MCF 10A (cell line): ENCODE results near the gene TMEM201. TPM values are rescaled to one million over a fixed set of nuclear protein-coding genes. Genes with fewer than 3 reads are reported as not detected.
"Not testable (repeated sequence)": the region's sequence is repeated elsewhere in the genome, so short reads cannot be mapped to it uniquely, and the experiment has no call there.

Source experiments
- BruUV-seq: library from RNA; stranded (reverse); fragments of 400-500 nt; replicated peaks from 2 replicates; lab custom pipeline; 2021; lab: Mats Ljungman, UMichigan
- CTCF ChIA-PET: fragments of 300-600 bp; sonication (Branson Sonifier 250); formaldehyde crosslinking; extraction: SDS; loops from one replicate; lab custom pipeline; 2021; ENCODE audit warnings: antibody characterized with exemption, inconsistent platforms; lab: Yijun Ruan, JAX
- POLR2A ChIA-PET: fragments of 300-600, 350-650 bp; sonication (Branson Sonifier 250); formaldehyde crosslinking; extraction: SDS; loops from one replicate; lab custom pipeline; 2020; ENCODE audit warnings: antibody characterized with exemption, inconsistent platforms; lab: Yijun Ruan, JAX
- DNase-seq: peaks from one replicate; pipeline ENCODE4 v3.0.0-alpha.2; 2018; ENCODE audit not compliant: unreplicated experiment
- H3K27ac Mint-ChIP-seq: one replicate; pipeline ENCODE4 v1.8.0; 2022; ENCODE audit warnings: mild to moderate bottlenecking, low read depth, mixed read lengths; ENCODE audit not compliant: unreplicated experiment
- H3K27me3 Mint-ChIP-seq: one replicate; pipeline ENCODE4 v1.8.0; 2022; ENCODE audit warnings: mixed read lengths; ENCODE audit not compliant: insufficient read depth, unreplicated experiment
- H3K36me3 Mint-ChIP-seq: one replicate; pipeline ENCODE4 v1.8.0; 2022; ENCODE audit warnings: mild to moderate bottlenecking, moderate library complexity, mixed read lengths; ENCODE audit not compliant: insufficient read depth, unreplicated experiment
- H3K4me1 Mint-ChIP-seq: one replicate; pipeline ENCODE4 v1.8.0; 2022; ENCODE audit warnings: mixed read lengths; ENCODE audit not compliant: insufficient read depth, unreplicated experiment
- H3K4me3 Mint-ChIP-seq: one replicate; pipeline ENCODE4 v1.8.0; 2022; ENCODE audit warnings: mild to moderate bottlenecking, moderate library complexity, mixed read lengths; ENCODE audit not compliant: unreplicated experiment
- H3K9me3 Mint-ChIP-seq: one replicate; pipeline ENCODE4 v1.8.0; 2022; ENCODE audit warnings: mixed read lengths; ENCODE audit not compliant: unreplicated experiment
- CTCF ChIP-seq: fragments of 200-600 bp; IDR thresholded peaks from one replicate; pipeline ENCODE4 v1.8.0; 2022; ENCODE audit warnings: antibody characterized with exemption, mild to moderate bottlenecking; ENCODE audit not compliant: unreplicated experiment
- intact Hi-C: fragments of 100-400 bp; cut with micrococcal nuclease; formaldehyde crosslinking; loops from 2 replicates; pipeline ENCODE4 v1.14.1; 2022
- total RNA-seq: library from RNA; stranded (reverse); gene quantifications from 2 replicates; pipeline ENCODE4 v1.2.3, GENCODE V29; 2022

The TMEM201 gene
- total RNA-seq, 1 experiment from 2014 or later: 11.1 TPM

GRCh38 chr1:9569267-9569666 is 19.4 kb upstream of the TMEM201 start:
- intact Hi-C loops: no loop called here
- no peak overlapping the region for H3K4me3 Mint-ChIP-seq
- no peaks in the 10 kb centered on the region for H3K4me1 Mint-ChIP-seq
- peak overlapping the region; percentile 0 for H3K27ac Mint-ChIP-seq
- no peaks in the 10 kb centered on the region for H3K9me3 Mint-ChIP-seq
- no peak for TF ChIP-seq CTCF
- BruUV-seq: no TSS peak
- DNase-seq: no peak
- no peaks in the 10 kb centered on the region for H3K27me3 Mint-ChIP-seq
- ChIA-PET POLR2A (interaction anchor here (0.9 kb wide), 2 partner anchors 10 to 30 kb away, joined by 3 read pairs; partner anchors contain the start of gene SLC25A33), CTCF (interaction anchor here (0.6 kb wide), 1 partner anchor 614 kb away, joined by 3 read pairs; no protein-coding TSS in a partner anchor)
- peaks cover 23% of the 10 kb centered on the region for H3K36me3 Mint-ChIP-seq

GRCh38 chr1:9570886-9571529 is 17.7 kb upstream of the TMEM201 start:
- BruUV-seq, H3K27me3 Mint-ChIP-seq, H3K27ac Mint-ChIP-seq, intact Hi-C loops, H3K4me1 Mint-ChIP-seq, H3K9me3 Mint-ChIP-seq, H3K4me3 Mint-ChIP-seq, DNase-seq: not testable (repeated sequence)
- H3K36me3 Mint-ChIP-seq: peaks cover 23% of the 10 kb centered on the region
- POLR2A ChIA-PET: interaction anchor here (0.5 to 1.1 kb wide), 5 partner anchors 8 to 370 kb away, joined by 3 to 4 read pairs (median 3); no protein-coding TSS in a partner anchor
- CTCF ChIA-PET: interaction anchor here (0.5 to 4.1 kb wide), 4 partner anchors 37 to 302 kb away, joined by 3 to 53 read pairs (median 4); no protein-coding TSS in a partner anchor

GRCh38 chr1:9573723-9574122 is 15.0 kb upstream of the TMEM201 start:
- TF ChIP-seq CTCF: no peak
- H3K4me1 Mint-ChIP-seq: no peaks in the 10 kb centered on the region
- H3K27ac Mint-ChIP-seq: no peak overlapping the region
- CTCF ChIA-PET: interaction anchor here (0.6 to 4.1 kb wide), 23 partner anchors 10 to 463 kb away, joined by 3 to 53 read pairs (median 4); no protein-coding TSS in a partner anchor
- peaks cover 31% of the 10 kb centered on the region for H3K36me3 Mint-ChIP-seq
- intact Hi-C loops: loop anchor here (2.0 kb wide), 1 partner anchor 79 kb away; no protein-coding TSS in a partner anchor
- no peaks in the 10 kb centered on the region for H3K9me3 Mint-ChIP-seq
- BruUV-seq: no TSS peak
- H3K27me3 Mint-ChIP-seq: no peaks in the 10 kb centered on the region
- peak; percentile 27 for DNase-seq
- no peak overlapping the region for H3K4me3 Mint-ChIP-seq
- POLR2A ChIA-PET: interaction anchor here (0.6 to 1.3 kb wide), 3 partner anchors 9 to 109 kb away, joined by 3 to 4 read pairs (median 3); no protein-coding TSS in a partner anchor

GRCh38 chr1:9575486-9575885 is 13.2 kb upstream of the TMEM201 start:
- ChIA-PET POLR2A (interaction anchor here (0.7 kb wide), 1 partner anchor 10 kb away, joined by 3 read pairs; no protein-coding TSS in a partner anchor), CTCF (interaction anchor here (0.5 to 1.2 kb wide), 6 partner anchors 80 to 422 kb away, joined by 3 read pairs; no protein-coding TSS in a partner anchor)
- no peak for DNase-seq
- no TSS peak for BruUV-seq
- Mint-ChIP-seq H3K27me3 (no peaks in the 10 kb centered on the region), H3K27ac (no peak overlapping the region), H3K36me3 (peaks cover 37% of the 10 kb centered on the region), H3K9me3 (no peaks in the 10 kb centered on the region), H3K4me3 (no peak overlapping the region), H3K4me1 (no peaks in the 10 kb centered on the region)
- intact Hi-C loops: no loop called here
- TF ChIP-seq CTCF: no peak
